BJ (cell line): ENCODE measurements around the gene GLI3. TPM values are rescaled to one million over a fixed set of nuclear protein-coding genes. Genes with fewer than 3 reads are reported as not detected.

ENCODE experiments used
- CTCF ChIA-PET: fragments of 350-600 bp; formaldehyde crosslinking; extraction: SDS; loops from one replicate; lab custom pipeline; 2021; ENCODE audit warnings: antibody characterized with exemption, inconsistent platforms; lab: Yijun Ruan, JAX
- POLR2A ChIA-PET: fragments of 300-600 bp; sonication (Branson Sonifier 250); formaldehyde crosslinking; extraction: SDS; loops from one replicate; lab custom pipeline; 2021; ENCODE audit warnings: antibody characterized with exemption; lab: Charles Lee
- DNase-seq: peaks from one replicate; pipeline ENCODE4 v3.0.0-alpha.2; 2011; ENCODE audit warnings: low read depth
- H3K27me3 ChIP-seq: 2 replicates; pipeline ENCODE4 v1.6.0; 2011; ENCODE audit warnings: low read length; ENCODE audit not compliant: control insufficient read depth, insufficient read depth
- H3K36me3 ChIP-seq: 2 replicates; pipeline ENCODE4 v1.5.1; 2011; ENCODE audit warnings: low read length; ENCODE audit not compliant: control insufficient read depth, insufficient read depth
- H3K4me3 ChIP-seq: 2 replicates; pipeline ENCODE4 v1.5.1; 2011; ENCODE audit warnings: low read depth, mild to moderate bottlenecking, control low read depth, low read length
- CTCF ChIP-seq: IDR thresholded peaks from 2 replicates; pipeline ENCODE4 v1.5.1; 2011; ENCODE audit warnings: low read depth, mild to moderate bottlenecking, control low read depth, inconsistent platforms, low read length, moderate library complexity; ENCODE audit not compliant: insufficient read depth
- polyA plus RNA-seq: library from polyadenylated mRNA; depleted of rRNA; stranded (reverse); fragments of >200 nt; gene quantifications from 2 replicates; pipeline ENCODE4 v1.2.3, GENCODE V29; 2011

The GLI3 gene
- polyA plus RNA-seq, 1 experiment, result 5.1 TPM

- no peak for TF ChIP-seq CTCF
- no peak overlapping the region for H3K4me3 ChIP-seq
- no peaks in the 10 kb centered on the region for H3K36me3 ChIP-seq
- H3K27me3 ChIP-seq, result no peaks in the 10 kb centered on the region
- DNase-seq, result no peak
- ChIA-PET CTCF (interaction anchor here (1.7 to 4.0 kb wide), 3 partner anchors 10 to 46 kb away, joined by 5 to 25 read pairs (median 6); no protein-coding TSS in a partner anchor), POLR2A (no interaction called here)
Measured at GRCh38 chr7:41930538-41931262, 306.3 kb downstream of the GLI3 start.

- ChIA-PET CTCF (interaction anchor here (0.8 to 2.6 kb wide), 2 partner anchors 12 to 43 kb away, joined by 3 to 16 read pairs; no protein-coding TSS in a partner anchor), POLR2A (no interaction called here)
- TF ChIP-seq CTCF, result no peak
- H3K36me3 ChIP-seq, result no peaks in the 10 kb centered on the region
- H3K4me3 ChIP-seq, result no peak overlapping the region
- DNase-seq, result no peak
- H3K27me3 ChIP-seq, result no peaks in the 10 kb centered on the region
Measured at GRCh38 chr7:41928781-41929180, 308.2 kb downstream of the GLI3 start.

GRCh38 chr7:41928166-41928565, 308.8 kb downstream of the GLI3 start:
- no peak for DNase-seq
- Histone ChIP-seq H3K27me3 (no peaks in the 10 kb centered on the region), H3K4me3 (no peak overlapping the region), H3K36me3 (no peaks in the 10 kb centered on the region)
- no peak for TF ChIP-seq CTCF
- POLR2A ChIA-PET, result no interaction called here
- CTCF ChIA-PET, result interaction anchor here (0.5 to 2.6 kb wide), 5 partner anchors 13 to 418 kb away, joined by 3 to 16 read pairs (median 3); no protein-coding TSS in a partner anchor

GRCh38 chr7:41927380-41927779, 309.6 kb downstream of the GLI3 start:
- TF ChIP-seq CTCF, result no peak
- ChIA-PET POLR2A (no interaction called here), CTCF (interaction anchor here (0.5 to 2.6 kb wide), 5 partner anchors 11 to 417 kb away, joined by 3 to 16 read pairs (median 5); no protein-coding TSS in a partner anchor)
- no peak for DNase-seq
- H3K4me3 ChIP-seq, result no peak overlapping the region
- H3K36me3 ChIP-seq, result no peaks in the 10 kb centered on the region
- H3K27me3 ChIP-seq, result no peaks in the 10 kb centered on the region

- CTCF ChIA-PET, result interaction anchor here (1.3 to 1.6 kb wide), 3 partner anchors 13 to 17 kb away, joined by 3 to 5 read pairs (median 5); no protein-coding TSS in a partner anchor
- no peak for TF ChIP-seq CTCF
- DNase-seq, result no peak
Measured at GRCh38 chr7:41925946-41926345, 311.1 kb downstream of the GLI3 start.

More at GRCh38 chr7:41925946-41926345, 311.1 kb downstream of the GLI3 start:
- H3K27me3 ChIP-seq, result no peaks in the 10 kb centered on the region
- POLR2A ChIA-PET, result no interaction called here
- H3K36me3 ChIP-seq, result no peaks in the 10 kb centered on the region
- no peak overlapping the region for H3K4me3 ChIP-seq
